Keratinocyte (primary cell): ENCODE results near the gene STAMBPL1. TPM values are rescaled to one million over a fixed set of nuclear protein-coding genes. Genes with fewer than 3 reads are reported as not detected.

Experiments
- DNase-seq: peaks from one replicate; pipeline ENCODE4 v3.0.0-alpha.2; 2011; ENCODE audit warnings: low read depth, missing footprints, low spot score
- FAIRE-seq: peaks from 2 replicates; lab custom pipeline; 2011; peaks lifted over from hg19 to GRCh38; lab: Jason Lieb, UNC
- H2AFZ ChIP-seq: 2 replicates; pipeline ENCODE4 v1.6.0; 2012; ENCODE audit warnings: low read length, control low read depth, inconsistent platforms; ENCODE audit not compliant: control insufficient read depth
- H3K27ac ChIP-seq: 2 replicates; pipeline ENCODE4 v1.5.1; 2011; ENCODE audit warnings: low read length; ENCODE audit not compliant: control insufficient read depth, insufficient read depth
- H3K27me3 ChIP-seq: 3 replicates; pipeline ENCODE4 v1.6.0; 2011; ENCODE audit warnings: low read length; ENCODE audit not compliant: control insufficient read depth, insufficient read depth; ENCODE audit errors: extremely low read depth
- H3K36me3 ChIP-seq, 2 experiments: 2 replicates in 1 of 2; 3 replicates in 1 of 2; pipeline ENCODE4 v1.5.1; 2011; ENCODE audit warnings: low read length in 2 of 2, mild to moderate bottlenecking in 1 of 2; ENCODE audit not compliant: control insufficient read depth in 2 of 2, insufficient read depth in 2 of 2; ENCODE audit errors: extremely low read depth in 1 of 2
- H3K4me1 ChIP-seq: 3 replicates; pipeline ENCODE4 v1.5.1; 2011; ENCODE audit warnings: low read length; ENCODE audit not compliant: control insufficient read depth, insufficient read depth; ENCODE audit errors: extremely low read depth
- H3K4me2 ChIP-seq: 3 replicates; pipeline ENCODE4 v1.6.0; 2011; ENCODE audit warnings: low read depth, low read length; ENCODE audit not compliant: control insufficient read depth, insufficient read depth; ENCODE audit errors: extremely low read depth
- H3K4me3 ChIP-seq, 3 experiments: fragments of 200-600 bp in 1 of 3; sonication (generic) in 1 of 3; 2 replicates in 2 of 3; 3 replicates in 1 of 3; pipeline ENCODE4 v1.5.1; 2011 to 2016; ENCODE audit warnings: low read length in 3 of 3, mild to moderate bottlenecking in 3 of 3, control low read depth in 2 of 3, inconsistent platforms in 1 of 3, low read depth in 1 of 3, mixed read lengths in 1 of 3, mixed run types in 1 of 3, moderate library complexity in 1 of 3; ENCODE audit not compliant: control insufficient read depth in 2 of 3, insufficient read depth in 2 of 3; ENCODE audit errors: extremely low read depth in 1 of 3
- H3K79me2 ChIP-seq: 2 replicates; pipeline ENCODE4 v1.6.0; 2012; ENCODE audit warnings: low read length; ENCODE audit not compliant: control insufficient read depth, insufficient read depth
- H3K9ac ChIP-seq: 3 replicates; pipeline ENCODE4 v1.6.0; 2011; ENCODE audit warnings: low read length; ENCODE audit not compliant: control insufficient read depth, insufficient read depth; ENCODE audit errors: extremely low read depth
- H3K9me1 ChIP-seq: 3 replicates; pipeline ENCODE4 v1.6.0; 2011; ENCODE audit warnings: low read length; ENCODE audit not compliant: control insufficient read depth, insufficient read depth; ENCODE audit errors: extremely low read depth
- H3K9me3 ChIP-seq: 2 replicates; pipeline ENCODE4 v1.5.1; 2012; ENCODE audit warnings: low read depth, low read length; ENCODE audit not compliant: control insufficient read depth
- H4K20me1 ChIP-seq: 3 replicates; pipeline ENCODE4 v1.6.0; 2011; ENCODE audit warnings: low read length; ENCODE audit not compliant: control insufficient read depth, insufficient read depth; ENCODE audit errors: extremely low read depth
- CTCF ChIP-seq, 3 experiments: IDR thresholded peaks in 1 of 3; conservative IDR thresholded peaks in 1 of 3; optimal IDR thresholded peaks in 1 of 3; 2 replicates in 2 of 3; 3 replicates in 1 of 3; pipeline versions ENCODE3 to v1.5.1; 2011; ENCODE audit warnings: low read length in 3 of 3, mild to moderate bottlenecking in 3 of 3, moderate library complexity in 2 of 3, control low read depth in 1 of 3, inconsistent platforms in 1 of 3; ENCODE audit not compliant: insufficient read depth in 2 of 3; ENCODE audit errors: extremely low read depth in 1 of 3
- EZH2 ChIP-seq: IDR thresholded peaks from one replicate; pipeline ENCODE4 v1.6.1; 2012; ENCODE audit warnings: inconsistent platforms, mild to moderate bottlenecking, low read length, moderate library complexity
- dilution Hi-C: fragments of 300-500 bp; cut with MboI; formaldehyde crosslinking; loops from one replicate; pipeline ENCODE4 v1.7.0; 2020; ENCODE audit warnings: low sequenced_read_pairs; ENCODE audit not compliant: extremely low pct_ligation_motif_present
- polyA plus RNA-seq, 5 experiments: library from polyadenylated mRNA; depleted of rRNA in 3 of 5; stranded (reverse) in 3 of 5; stranded (forward) in 1 of 5; unstranded in 1 of 5; fragments of >200 nt; gene quantifications; 1 replicate in 1 of 5; 2 replicates in 3 of 5; 3 replicates in 1 of 5; pipeline versions ENCODE4 v1.2.1 to v1.2.3, GENCODE V29; 2011 to 2012; ENCODE audit warnings: missing spikeins in 2 of 5, low read depth in 1 of 5, low replicate concordance in 1 of 5

The STAMBPL1 gene
- polyA plus RNA-seq, 1 donor (not counting 4 experiments of a cell fraction or from before 2014, with no cell fraction given), result 9.0 TPM

- dilution Hi-C loops, result no loop called here
Observed at GRCh38 chr10:88944813-88945212, 64.8 kb downstream of the STAMBPL1 start.

GRCh38 chr10:88946200-88946599 lies 66.2 kb downstream of the STAMBPL1 start:
- H3K9me3 ChIP-seq, result no peaks in the 10 kb centered on the region
- H2AFZ ChIP-seq, result no peak overlapping the region
- DNase-seq, result no peak
- H3K4me3 ChIP-seq, result no peak overlapping the region
- H3K9ac ChIP-seq, result no peak overlapping the region
- H4K20me1 ChIP-seq, result no peaks in the 10 kb centered on the region
- H3K4me1 ChIP-seq, result peaks cover 5% of the 10 kb centered on the region
- TF ChIP-seq EZH2 (no peak), CTCF (optimal IDR thresholded peaks at IDR 0.05 in 1 of 3, IDR thresholded peaks at IDR 0.05 in 1 of 3, conservative IDR thresholded peaks at IDR 0.05 in 1 of 3; ENCODE audit: extremely low read depth in 1 of 3, insufficient read depth in 2 of 3, low read length in 3 of 3) (no peak)
- H3K4me2 ChIP-seq, result no peak overlapping the region
- no peaks in the 10 kb centered on the region for H3K9me1 ChIP-seq
- no peak overlapping the region for H3K27ac ChIP-seq
- no peaks in the 10 kb centered on the region for H3K36me3 ChIP-seq
- H3K79me2 ChIP-seq, result no peaks in the 10 kb centered on the region
- dilution Hi-C loops, result no loop called here
- H3K27me3 ChIP-seq, result no peaks in the 10 kb centered on the region
- no peak for FAIRE-seq

More at GRCh38 chr10:88944813-88945212, 64.8 kb downstream of the STAMBPL1 start:
- Histone ChIP-seq H4K20me1 (no peaks in the 10 kb centered on the region), H3K9ac (no peak overlapping the region), H3K27me3 (no peaks in the 10 kb centered on the region), H2AFZ (no peak overlapping the region), H3K36me3 (no peaks in the 10 kb centered on the region), H3K4me1 (no peaks in the 10 kb centered on the region), H3K4me3 (no peak overlapping the region), H3K79me2 (no peaks in the 10 kb centered on the region), H3K9me1 (no peaks in the 10 kb centered on the region), H3K9me3 (no peaks in the 10 kb centered on the region), H3K4me2 (no peak overlapping the region), H3K27ac (no peak overlapping the region)
- FAIRE-seq (no peak), DNase-seq (no peak)
- TF ChIP-seq CTCF (optimal IDR thresholded peaks at IDR 0.05 in 1 of 3, IDR thresholded peaks at IDR 0.05 in 1 of 3, conservative IDR thresholded peaks at IDR 0.05 in 1 of 3; ENCODE audit: extremely low read depth in 1 of 3, insufficient read depth in 2 of 3, low read length in 3 of 3), result no peak
- no peak for TF ChIP-seq EZH2
